SU-DHL-6 (cell line): ENCODE results near the gene VARS2.

Experiments
- CTCF ChIP-seq: fragments of 200-600 bp; sonication (generic); IDR thresholded peaks from one replicate; pipeline ENCODE4 v1.5.1; 2017; ENCODE audit warnings: antibody characterized with exemption, mild to moderate bottlenecking, low read length, moderate library complexity; ENCODE audit not compliant: insufficient read depth, poor library complexity, severe bottlenecking
- EZH2phosphoT487 ChIP-seq: fragments of 200-600 bp; sonication (generic), shearing (Covaris generic); conservative IDR thresholded peaks from 2 replicates; pipeline ENCODE4 v1.6.1; 2018; ENCODE audit warnings: mild to moderate bottlenecking, antibody characterized with exemption, low read length, moderate library complexity, mixed read lengths

- TF ChIP-seq CTCF (peak; percentile 17), EZH2phosphoT487 (no peak)
Observed at GRCh38 chr6:30914076-30914853, at the start of gene VARS2.
